Stimulated activated CD4-positive, alpha-beta T cell treated with anti-CD3 and anti-CD28 coated beads, Interleukin-15, amount 100 ng/mL, for 48 hours (primary cell): ENCODE results near the gene ABAT.

ENCODE experiments used
- DNase-seq, 2 donors: peaks; one replicate each; pipeline ENCODE4 v3.0.0-alpha.2; 2020; ENCODE audit warnings: low read depth in 2 of 2

Gene ABAT

GRCh38 chr16:8674413-8675022 is at the start of gene ABAT:
ABAT (plus strand) TSS chr16:8674617; CDS start chr16:8735740, 61,123 bp downstream.
- peak; percentile 71 to 85 for DNase-seq

GRCh38 chr16:8625491-8626087 is 48.8 kb upstream of the ABAT start:
- DNase-seq, result no peak

GRCh38 chr16:8626946-8627345 is 47.5 kb upstream of the ABAT start:
- DNase-seq, result no peak

- no peak for DNase-seq
Observed at GRCh38 chr16:8627456-8627855, 47.0 kb upstream of the ABAT start.

GRCh38 chr16:8628981-8629725 is 45.3 kb upstream of the ABAT start:
- DNase-seq, result no peak

- no peak for DNase-seq
Observed at GRCh38 chr16:8630255-8630953, 44.0 kb upstream of the ABAT start.

GRCh38 chr16:8631373-8631772 is 43.0 kb upstream of the ABAT start:
- DNase-seq, result no peak

GRCh38 chr16:8631818-8632465 is 42.5 kb upstream of the ABAT start:
- DNase-seq, result no peak

- DNase-seq, result no peak
Observed at GRCh38 chr16:8632675-8633182, 41.7 kb upstream of the ABAT start.

- DNase-seq, result no peak
Observed at GRCh38 chr16:8634991-8635736, 39.3 kb upstream of the ABAT start.

GRCh38 chr16:8639694-8640093 is 34.7 kb upstream of the ABAT start:
- no peak for DNase-seq

- no peak for DNase-seq
Observed at GRCh38 chr16:8641671-8642070, 32.7 kb upstream of the ABAT start.

GRCh38 chr16:8642146-8642545 is 32.3 kb upstream of the ABAT start:
- DNase-seq, result no peak

- DNase-seq, result no peak
Observed at GRCh38 chr16:8644211-8645140, 29.9 kb upstream of the ABAT start.

GRCh38 chr16:8645141-8645521 is 29.3 kb upstream of the ABAT start:
- DNase-seq, result no peak

- no peak for DNase-seq
Observed at GRCh38 chr16:8645831-8646230, 28.6 kb upstream of the ABAT start.

- DNase-seq, result no peak
Observed at GRCh38 chr16:8646326-8647053, 27.9 kb upstream of the ABAT start.

GRCh38 chr16:8647721-8648318 is 26.6 kb upstream of the ABAT start:
- no peak for DNase-seq

GRCh38 chr16:8648877-8649276 is 25.5 kb upstream of the ABAT start:
- no peak for DNase-seq
